C4-2B (cell line): ENCODE results near the gene HMG20B.

Experiments
- H3K27ac ChIP-seq: fragments of 450-650 bp; 2 replicates; pipeline ENCODE4 v1.5.1; 2017
- CTCF ChIP-seq: fragments of 450-650 bp; conservative IDR thresholded peaks from 2 replicates; pipeline ENCODE4 v1.5.1; 2017; ENCODE audit warnings: mild to moderate bottlenecking
- ZFX ChIP-seq: fragments of 450-650 bp; IDR thresholded peaks from 2 replicates; pipeline ENCODE4 v1.6.1; 2017

Gene HMG20B

GRCh38 chr19:3591876-3592613 is 19.3 kb downstream of the HMG20B start:
- TF ChIP-seq ZFX (no peak), CTCF (no peak)
- no peak overlapping the region for H3K27ac ChIP-seq

DNA sequence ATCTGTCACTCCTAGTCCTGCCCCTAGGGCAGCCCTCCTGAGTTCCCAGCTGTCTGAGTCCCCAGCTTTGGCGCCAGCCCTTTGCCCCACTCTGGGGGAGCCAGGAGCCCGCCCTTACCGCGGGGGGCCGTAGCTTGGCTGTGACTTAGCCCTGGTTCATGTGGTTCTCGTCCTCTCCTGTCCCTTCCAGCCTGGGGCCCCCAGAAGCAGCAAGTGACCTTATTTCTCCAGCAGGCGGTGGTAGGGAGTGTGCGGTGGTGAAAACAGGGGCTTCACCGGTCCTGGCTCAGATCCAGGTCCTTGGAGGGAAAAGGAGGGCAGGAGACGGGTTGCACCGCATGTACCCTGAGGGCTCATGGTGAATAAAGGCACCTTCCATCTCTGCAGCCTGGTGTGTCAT is 20.4 kb downstream of the HMG20B start:
- no peak overlapping the region for H3K27ac ChIP-seq
- TF ChIP-seq ZFX, result no peak
- no peak for TF ChIP-seq CTCF

- H3K27ac ChIP-seq, result no peak overlapping the region
- TF ChIP-seq ZFX (no peak), CTCF (no peak)
Observed at GRCh38 chr19:3595521-3596061, 22.8 kb downstream of the HMG20B start.

DNA sequence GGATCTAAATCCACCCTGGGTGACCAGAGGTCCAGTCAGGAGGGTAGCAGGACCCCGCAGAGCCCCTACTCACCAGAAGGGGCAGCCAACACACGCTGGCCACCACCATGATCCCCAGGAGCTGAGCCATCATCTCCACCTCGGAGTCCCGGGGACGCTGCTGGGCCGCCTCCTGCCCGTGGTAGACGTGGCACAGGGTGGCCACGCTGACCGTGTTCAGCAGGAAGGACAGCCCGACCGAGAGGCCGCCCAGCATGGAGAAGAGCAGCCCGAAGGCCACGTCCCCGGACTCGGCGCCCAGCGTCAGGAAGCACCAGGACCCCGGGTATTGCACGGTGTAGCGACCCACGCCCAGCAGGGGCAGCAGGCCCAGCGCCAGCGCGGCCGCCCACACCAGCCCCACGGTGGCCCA is 27.0 kb downstream of the HMG20B start:
- TF ChIP-seq ZFX (no peak), CTCF (no peak)
- no peak overlapping the region for H3K27ac ChIP-seq

DNA sequence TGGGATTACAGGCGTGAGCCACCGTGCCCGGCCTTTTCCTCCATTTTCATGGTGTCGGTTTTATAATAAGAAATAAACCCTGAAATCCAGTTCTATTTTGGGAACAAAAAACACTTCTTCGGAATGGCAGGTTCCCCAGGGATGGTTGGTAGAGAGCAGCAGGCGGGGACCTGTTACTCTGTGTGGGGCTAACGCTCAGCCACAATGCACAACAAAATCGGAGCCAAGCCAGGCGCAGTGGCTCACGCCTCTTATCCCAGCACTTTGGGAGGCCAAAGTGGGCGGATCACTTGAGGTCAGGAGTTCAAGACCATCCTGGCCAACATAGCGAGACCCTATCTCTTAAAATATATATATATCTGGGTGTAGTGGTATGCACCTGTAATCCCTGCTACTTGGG is 28.3 kb downstream of the HMG20B start:
- TF ChIP-seq ZFX (no peak), CTCF (no peak)
- H3K27ac ChIP-seq, result no peak overlapping the region

DNA sequence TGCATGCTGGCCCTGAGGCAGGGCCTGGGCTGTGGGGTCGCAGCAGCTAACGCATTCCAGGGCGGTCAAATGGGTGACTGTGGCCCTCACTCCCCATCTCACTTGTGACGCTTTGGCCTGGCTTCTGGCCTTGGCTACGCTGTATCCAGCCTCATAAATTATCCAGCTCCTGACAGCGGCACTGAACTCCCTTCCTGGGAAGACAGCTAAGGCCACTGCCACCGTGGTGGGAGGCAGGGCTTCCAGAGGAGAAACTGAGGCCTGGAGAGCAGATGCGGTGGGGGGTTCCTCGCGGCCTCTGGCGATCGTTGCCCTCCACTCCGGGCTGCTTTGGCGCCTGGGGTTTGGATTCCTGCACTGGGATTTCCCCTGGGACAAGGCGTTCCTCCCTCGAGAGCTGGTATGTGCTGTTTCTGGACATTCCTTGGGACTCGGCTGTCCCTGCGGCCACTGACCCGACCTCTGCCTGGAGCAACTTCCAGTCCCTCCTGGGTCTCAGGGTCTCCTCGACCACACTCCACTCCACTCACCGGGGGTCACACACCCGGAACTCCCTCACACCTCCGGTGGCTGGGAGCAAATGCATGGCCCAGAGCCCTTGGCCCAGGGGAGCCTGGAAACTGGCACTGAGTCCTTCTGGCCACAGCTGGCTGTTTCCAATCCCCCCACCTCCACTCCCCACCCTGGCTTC is 30.5 kb downstream of the HMG20B start:
- TF ChIP-seq CTCF, result no peak
- TF ChIP-seq ZFX, result no peak

More for the DNA sequence above, 30.5 kb downstream of the HMG20B start:
- no peak overlapping the region for H3K27ac ChIP-seq
